22Rv1 (cell line): Measurements from ENCODE around the gene TPRG1L.
"Not testable (repeated sequence)": the region's sequence is repeated elsewhere in the genome, so short reads cannot be mapped to it uniquely, and the experiment has no call there.

Source experiments
- H3K27ac ChIP-seq: fragments of 450-650 bp; 2 replicates; pipeline ENCODE4 v1.5.1; 2017
- ZFX ChIP-seq: fragments of 450-650 bp; IDR thresholded peaks from 2 replicates; pipeline ENCODE4 v1.6.1; 2017; ENCODE audit warnings: antibody characterized with exemption, borderline replicate concordance
- TF ChIP-seq, protein P1 (sequence below): fragments of 450-650 bp; IDR thresholded peaks from 2 replicates; pipeline ENCODE4 v1.5.1; 2017; ENCODE audit warnings: mild to moderate bottlenecking

The TPRG1L gene

DNA sequence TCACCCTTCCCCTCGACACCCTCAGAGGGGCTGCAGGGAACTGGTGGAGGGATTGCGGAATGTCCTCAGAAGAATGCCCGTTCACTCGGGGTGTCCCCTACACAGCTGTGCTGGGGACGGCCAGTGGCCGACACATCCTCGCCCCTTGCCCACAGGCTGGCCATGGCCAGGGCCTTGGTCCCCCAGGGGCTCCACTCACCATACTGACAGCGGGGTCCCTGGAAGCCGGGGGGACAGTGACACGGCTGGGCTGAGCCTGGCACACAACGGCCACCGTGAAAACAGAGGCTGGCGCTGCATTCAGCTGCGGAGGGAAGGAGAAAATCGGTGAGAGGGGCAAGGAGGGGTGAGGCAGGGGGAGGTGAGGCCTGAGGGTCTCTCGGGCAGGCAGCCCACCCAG is 45.2 kb upstream of the TPRG1L start:
- TF ChIP-seq ZFX: no peak
- TF ChIP-seq, protein P1, sequence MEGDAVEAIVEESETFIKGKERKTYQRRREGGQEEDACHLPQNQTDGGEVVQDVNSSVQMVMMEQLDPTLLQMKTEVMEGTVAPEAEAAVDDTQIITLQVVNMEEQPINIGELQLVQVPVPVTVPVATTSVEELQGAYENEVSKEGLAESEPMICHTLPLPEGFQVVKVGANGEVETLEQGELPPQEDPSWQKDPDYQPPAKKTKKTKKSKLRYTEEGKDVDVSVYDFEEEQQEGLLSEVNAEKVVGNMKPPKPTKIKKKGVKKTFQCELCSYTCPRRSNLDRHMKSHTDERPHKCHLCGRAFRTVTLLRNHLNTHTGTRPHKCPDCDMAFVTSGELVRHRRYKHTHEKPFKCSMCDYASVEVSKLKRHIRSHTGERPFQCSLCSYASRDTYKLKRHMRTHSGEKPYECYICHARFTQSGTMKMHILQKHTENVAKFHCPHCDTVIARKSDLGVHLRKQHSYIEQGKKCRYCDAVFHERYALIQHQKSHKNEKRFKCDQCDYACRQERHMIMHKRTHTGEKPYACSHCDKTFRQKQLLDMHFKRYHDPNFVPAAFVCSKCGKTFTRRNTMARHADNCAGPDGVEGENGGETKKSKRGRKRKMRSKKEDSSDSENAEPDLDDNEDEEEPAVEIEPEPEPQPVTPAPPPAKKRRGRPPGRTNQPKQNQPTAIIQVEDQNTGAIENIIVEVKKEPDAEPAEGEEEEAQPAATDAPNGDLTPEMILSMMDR: no peak
- H3K27ac ChIP-seq: no peak overlapping the region

DNA sequence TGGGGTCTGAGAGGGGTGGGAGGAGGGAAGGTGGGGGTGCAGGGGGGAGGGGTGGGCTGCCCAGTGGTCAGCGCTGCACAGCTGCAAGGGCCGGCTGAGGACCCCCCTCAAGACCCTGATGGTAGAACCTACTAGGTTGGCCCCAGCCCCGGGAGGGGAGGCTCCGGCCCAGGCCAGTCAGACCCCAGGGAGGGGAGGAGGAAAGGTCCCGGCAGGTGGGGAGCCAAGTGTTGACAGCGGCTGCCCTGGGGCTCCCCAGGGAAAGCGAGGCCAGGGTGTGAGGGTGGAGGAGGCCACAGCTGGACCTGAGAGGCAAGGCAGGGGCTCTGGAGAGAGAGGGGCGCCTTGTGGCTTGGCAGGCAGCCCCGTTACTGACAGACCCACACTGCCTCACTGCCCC is 44.6 kb upstream of the TPRG1L start:
- TF ChIP-seq, protein P1: no peak
- no peak for TF ChIP-seq ZFX
- no peak overlapping the region for H3K27ac ChIP-seq

DNA sequence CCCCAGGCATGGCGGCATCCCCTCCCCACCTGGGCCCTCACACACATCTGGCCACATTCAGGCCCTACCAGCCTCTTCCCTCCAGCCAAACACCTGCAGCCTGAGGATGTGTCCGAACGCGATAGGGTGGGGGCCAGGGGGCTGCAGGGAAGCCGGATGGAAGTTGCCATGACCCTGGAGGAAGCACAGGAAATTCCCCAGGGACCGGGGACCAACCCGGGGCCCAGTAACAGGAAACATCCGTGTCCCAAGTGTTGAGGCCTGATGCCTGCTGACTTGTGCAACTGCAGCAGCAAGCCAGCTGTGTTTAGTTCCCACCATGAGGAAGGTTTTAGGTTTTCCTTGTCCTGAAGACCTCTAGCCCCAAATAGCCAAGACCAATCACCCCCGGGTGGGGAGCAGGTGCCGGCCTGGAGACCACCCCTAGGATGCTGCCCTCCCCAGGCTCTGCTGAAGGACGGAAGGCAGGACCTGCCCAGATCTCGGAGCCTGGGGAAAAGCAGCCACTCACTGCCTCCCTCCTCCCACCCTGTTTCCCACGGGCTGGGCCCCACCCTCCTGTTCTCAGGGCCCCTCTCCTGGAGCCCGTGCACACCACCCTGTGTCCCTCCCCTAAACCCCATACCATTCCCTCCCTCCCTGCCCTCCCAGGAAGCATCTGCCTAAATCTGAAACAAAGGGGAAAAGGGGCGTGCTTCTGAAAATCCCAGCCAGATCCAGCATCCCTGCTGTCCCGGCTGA is 43.3 kb upstream of the TPRG1L start:
- no peak overlapping the region for H3K27ac ChIP-seq
- no peak for TF ChIP-seq ZFX
- TF ChIP-seq, protein P1: no peak

DNA sequence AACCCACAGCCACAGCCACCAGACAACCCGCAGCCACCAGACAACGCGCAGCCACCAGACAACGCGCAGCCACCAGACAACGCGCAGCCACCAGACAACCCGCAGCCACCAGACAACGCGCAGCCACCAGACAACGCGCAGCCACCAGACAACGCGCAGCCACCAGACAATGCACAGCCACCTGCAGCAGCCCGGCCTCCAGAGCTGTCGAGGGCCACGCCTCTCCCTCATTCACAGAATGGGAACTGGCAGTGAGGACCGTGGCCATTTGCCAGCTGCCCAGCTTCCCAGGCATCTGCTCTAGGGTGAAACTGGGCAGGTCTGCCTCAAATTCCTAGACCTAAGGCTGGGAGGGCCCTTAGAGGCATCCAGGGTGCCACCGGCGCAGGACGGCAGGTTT is 41.1 kb upstream of the TPRG1L start:
- not testable (repeated sequence) for H3K27ac ChIP-seq

DNA sequence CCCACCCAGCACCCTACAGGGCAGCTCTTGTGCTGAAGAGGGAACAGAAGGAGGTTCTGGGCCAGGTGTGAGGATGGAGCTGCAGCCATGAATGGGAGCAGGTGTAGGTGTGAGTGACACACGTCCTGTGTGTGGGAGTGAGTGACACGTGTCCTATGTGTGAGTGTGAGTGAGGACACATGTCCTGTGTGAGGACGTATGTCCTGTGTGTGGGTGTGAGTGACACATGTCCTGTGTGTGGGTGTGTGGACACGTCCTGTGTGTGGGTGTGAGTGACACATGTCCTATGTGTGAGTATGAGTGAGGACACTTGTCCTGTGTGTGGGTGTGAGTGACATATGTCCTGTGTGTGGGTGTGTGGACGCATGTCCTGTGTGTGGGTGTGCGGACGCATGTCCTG is 39.9 kb upstream of the TPRG1L start:
- TF ChIP-seq, protein P1: no peak
- TF ChIP-seq ZFX: no peak

DNA sequence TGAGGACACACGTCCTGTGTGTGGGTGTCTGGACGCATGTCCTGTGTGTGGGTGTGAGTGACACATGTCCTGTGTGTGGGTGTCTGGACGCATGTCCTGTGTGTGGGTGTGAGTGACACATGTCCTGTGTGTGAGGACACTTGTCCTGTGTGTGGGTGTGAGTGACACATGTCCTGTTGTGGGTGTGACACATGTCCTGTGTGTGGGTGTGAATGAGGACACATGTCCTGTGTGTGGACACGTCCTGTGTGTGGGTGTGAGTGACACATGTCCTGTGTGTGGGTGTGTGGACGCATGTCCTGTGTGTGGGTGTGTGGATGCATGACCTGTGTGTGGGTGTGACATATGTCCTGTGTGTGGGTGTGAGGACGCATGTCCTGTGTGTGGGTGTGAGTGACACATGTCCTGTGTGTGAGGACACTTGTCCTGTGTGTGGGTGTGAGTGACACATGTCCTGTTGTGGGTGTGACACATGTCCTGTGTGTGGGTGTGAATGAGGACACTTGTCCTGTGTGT is 39.4 kb upstream of the TPRG1L start:
- H3K27ac ChIP-seq: not testable (repeated sequence)

More for the DNA sequence above, 39.9 kb upstream of the TPRG1L start:
- no peak overlapping the region for H3K27ac ChIP-seq

DNA sequence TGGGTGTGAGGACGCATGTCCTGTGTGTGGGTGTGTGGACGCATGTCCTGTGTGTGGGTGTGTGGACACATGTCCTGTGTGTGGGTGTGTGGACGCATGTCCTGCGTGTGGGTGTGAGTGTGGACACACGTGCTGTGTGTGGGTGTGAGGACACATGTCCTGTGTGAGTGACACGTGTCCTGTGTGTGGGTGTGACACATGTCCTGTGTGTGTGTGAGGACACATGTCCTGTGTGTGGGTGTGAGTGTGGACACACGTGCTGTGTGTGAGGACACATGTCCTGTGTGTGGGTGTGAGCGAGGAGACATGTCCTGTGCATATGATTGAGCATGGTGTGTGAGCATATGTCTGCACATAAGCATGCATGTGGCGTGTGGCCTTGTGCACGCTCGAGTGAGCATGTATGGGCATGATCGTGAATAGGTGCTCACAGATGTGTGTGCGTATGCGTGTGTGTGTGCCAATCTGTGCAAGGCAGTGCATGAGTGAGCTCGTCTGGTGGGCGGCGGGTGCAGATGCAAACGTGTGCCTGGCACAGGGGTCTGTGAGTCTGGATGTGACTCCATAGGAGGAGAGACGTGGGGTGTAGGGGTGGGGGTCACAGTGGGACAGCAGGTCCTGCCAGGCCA is 38.8 kb upstream of the TPRG1L start:
- no peak for TF ChIP-seq ZFX
- TF ChIP-seq, protein P1: no peak
- no peak overlapping the region for H3K27ac ChIP-seq

DNA sequence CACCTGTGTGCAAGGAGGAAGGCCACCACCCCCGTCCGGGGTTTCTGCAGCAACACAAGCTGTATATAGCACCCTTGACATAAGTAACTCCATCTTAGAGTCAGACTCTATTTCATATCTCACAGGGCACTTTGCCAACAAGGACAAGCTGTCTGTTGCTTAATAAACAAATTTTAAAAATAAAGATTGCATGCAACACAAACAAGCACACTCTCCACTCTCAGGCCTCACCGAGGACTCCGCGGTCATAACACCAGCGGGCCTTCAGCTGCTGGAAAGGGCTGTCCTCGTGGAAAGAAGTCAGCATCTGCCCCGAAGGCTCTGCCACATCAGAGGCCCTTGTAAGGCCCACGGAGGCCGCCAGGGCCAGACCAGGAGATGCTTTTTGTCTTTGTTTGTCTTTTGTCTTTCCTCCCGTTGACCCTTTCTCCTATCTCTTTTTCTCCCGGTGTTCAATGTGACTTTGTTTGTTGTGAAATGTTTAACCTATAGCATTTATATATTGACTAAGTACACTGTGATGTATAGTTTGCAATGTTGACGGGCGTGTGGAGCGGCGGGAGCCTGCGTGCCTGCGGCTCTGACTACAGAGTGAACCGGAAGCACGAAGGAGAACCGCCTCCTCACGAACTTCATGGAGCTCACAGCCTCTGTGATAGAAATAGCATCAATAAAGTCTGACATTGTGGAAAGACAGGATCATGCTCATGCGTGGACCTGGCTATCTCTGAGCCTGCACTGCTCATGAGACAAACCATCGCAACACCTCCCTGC is 37.6 kb upstream of the TPRG1L start:
- TF ChIP-seq, protein P1: peak; percentile 24; the same call in 1 of the 2 replicates
- no peak for TF ChIP-seq ZFX
- H3K27ac ChIP-seq: peak overlapping the region; percentile 80
